ENCODE measurements around the gene NMT1. TPM values are rescaled to one million over a fixed set of nuclear protein-coding genes. Genes with fewer than 3 reads are reported as not detected.
"Not testable (repeated sequence)": the region's sequence is repeated elsewhere in the genome, so short reads cannot be mapped to it uniquely, and the experiment has no call there.

Gene NMT1
- total RNA-seq, 4 donors from 2014 or later: 16.1 to 83.8 (median 43.4) TPM

DNA sequence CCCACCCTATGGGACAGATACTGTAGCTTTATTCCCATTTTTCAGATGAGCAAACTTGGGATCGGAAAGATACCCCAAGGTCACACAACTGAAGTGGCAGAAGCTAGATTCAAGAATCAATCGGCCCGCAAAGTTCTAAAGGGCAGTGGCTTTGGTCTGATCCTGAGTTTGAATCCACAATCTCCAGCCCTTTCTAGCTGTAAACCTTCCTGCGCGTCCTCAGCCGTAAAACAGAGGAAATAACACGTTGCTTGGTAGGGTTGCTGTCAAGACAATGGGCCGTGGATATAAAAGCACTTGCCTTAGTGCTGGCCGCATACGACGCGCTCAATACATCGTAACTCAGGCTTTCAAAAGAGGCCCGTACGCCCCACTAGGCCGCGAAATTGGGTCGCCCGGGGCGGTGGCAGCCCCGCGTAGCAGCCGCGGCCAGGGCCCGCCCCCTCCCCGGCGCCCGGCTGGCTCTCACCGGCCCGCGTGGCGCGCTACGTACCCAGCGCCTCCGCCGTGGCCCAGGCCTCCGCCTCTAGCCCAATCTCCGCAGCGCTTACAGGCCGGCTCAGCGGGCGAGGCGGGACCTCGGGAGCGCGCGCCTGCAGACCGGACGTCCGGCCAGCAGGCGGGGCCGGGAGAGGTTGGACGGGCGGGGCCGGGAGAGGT is 9.9 kb upstream of the NMT1 start, which contains the start of gene DCAKD:
TSS of gene DCAKD (minus strand) at position 573 of the 660 bp plus-strand sequence. CDS start 16,747 bp downstream, outside the sequence.
- H3K36me3 ChIP-seq: no peaks in the 10 kb centered on the region
- peak; percentile 95 for DNase-seq
- H3K4me3 ChIP-seq: peak within 1 kb of the TSS; percentile 44 to 59 (median 52)
- in situ Hi-C loops (cut with MboI; ENCODE audit: low pct_ligation_motif_present in 1 of 4, low pct_unique_long_range_greater_than_20kb in 1 of 4, low sequenced_read_pairs in 3 of 4): no loop called here
- no peaks in the 10 kb centered on the region for H3K9me3 ChIP-seq
- 1 to 2% methylated on average over 8 to 35 of the region's 56 CpGs for WGBS, 2 donors (ENCODE audit: low coverage in 1 of 2)
- TF ChIP-seq, protein P1, sequence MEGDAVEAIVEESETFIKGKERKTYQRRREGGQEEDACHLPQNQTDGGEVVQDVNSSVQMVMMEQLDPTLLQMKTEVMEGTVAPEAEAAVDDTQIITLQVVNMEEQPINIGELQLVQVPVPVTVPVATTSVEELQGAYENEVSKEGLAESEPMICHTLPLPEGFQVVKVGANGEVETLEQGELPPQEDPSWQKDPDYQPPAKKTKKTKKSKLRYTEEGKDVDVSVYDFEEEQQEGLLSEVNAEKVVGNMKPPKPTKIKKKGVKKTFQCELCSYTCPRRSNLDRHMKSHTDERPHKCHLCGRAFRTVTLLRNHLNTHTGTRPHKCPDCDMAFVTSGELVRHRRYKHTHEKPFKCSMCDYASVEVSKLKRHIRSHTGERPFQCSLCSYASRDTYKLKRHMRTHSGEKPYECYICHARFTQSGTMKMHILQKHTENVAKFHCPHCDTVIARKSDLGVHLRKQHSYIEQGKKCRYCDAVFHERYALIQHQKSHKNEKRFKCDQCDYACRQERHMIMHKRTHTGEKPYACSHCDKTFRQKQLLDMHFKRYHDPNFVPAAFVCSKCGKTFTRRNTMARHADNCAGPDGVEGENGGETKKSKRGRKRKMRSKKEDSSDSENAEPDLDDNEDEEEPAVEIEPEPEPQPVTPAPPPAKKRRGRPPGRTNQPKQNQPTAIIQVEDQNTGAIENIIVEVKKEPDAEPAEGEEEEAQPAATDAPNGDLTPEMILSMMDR (IDR thresholded peaks at IDR 0.05): peak in 1 of 5 experiments; percentile 13
- TF ChIP-seq POLR2A (IDR thresholded peaks at IDR 0.05) (peak; percentile 69), EP300 (IDR thresholded peaks at IDR 0.05; ENCODE audit: low read depth) (no peak), POLR2AphosphoS5 (IDR thresholded peaks at IDR 0.05) (peak; percentile 49 to 82 (median 82))
- H3K27me3 ChIP-seq: no peaks in the 10 kb centered on the region
- H3K27ac ChIP-seq: peak within 1 kb of the TSS; percentile 95 to 97 (median 96)
- peaks cover 7 to 30% (median 15%) of the 10 kb centered on the region in 4 donors for H3K4me1 ChIP-seq
- intact Hi-C loops (cut with DNase I; ENCODE audit: low total_unique reads): no loop called here

DNA sequence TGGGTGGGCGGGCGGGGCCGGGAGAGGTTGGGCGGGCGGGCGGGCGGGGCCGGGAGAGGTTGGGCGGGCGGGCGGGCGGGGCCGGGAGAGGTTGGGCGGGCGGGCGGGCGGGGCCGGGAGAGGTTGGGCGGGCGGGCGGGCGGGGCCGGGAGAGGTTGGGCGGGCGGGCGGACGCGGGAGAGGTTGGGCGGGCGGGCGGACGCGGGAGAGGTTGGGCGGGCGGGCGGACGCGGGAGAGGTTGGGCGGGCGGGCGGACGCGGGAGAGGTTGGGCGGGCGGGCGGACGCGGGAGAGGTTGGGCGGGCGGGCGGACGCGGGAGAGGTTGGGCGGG is 9.4 kb upstream of the NMT1 start:
- in situ Hi-C loops (cut with MboI; ENCODE audit: low pct_ligation_motif_present in 1 of 4, low pct_unique_long_range_greater_than_20kb in 1 of 4, low sequenced_read_pairs in 3 of 4); H3K36me3 ChIP-seq; intact Hi-C loops (cut with DNase I; ENCODE audit: low total_unique reads); DNase-seq; H3K9me3 ChIP-seq; H3K27me3 ChIP-seq: not testable (repeated sequence)
- Histone ChIP-seq H3K27ac (peak overlapping the region; percentile 84 to 97 (median 93)), H3K4me3 (peak overlapping the region in 3 of 4 donors; percentile 34 to 59 (median 45)), H3K4me1 (peaks cover 7 to 30% (median 15%) of the 10 kb centered on the region in 4 donors)
- WGBS, 2 donors (ENCODE audit: low coverage in 1 of 2): no CpG with 5 or more reads among the region's 54 CpGs

DNA sequence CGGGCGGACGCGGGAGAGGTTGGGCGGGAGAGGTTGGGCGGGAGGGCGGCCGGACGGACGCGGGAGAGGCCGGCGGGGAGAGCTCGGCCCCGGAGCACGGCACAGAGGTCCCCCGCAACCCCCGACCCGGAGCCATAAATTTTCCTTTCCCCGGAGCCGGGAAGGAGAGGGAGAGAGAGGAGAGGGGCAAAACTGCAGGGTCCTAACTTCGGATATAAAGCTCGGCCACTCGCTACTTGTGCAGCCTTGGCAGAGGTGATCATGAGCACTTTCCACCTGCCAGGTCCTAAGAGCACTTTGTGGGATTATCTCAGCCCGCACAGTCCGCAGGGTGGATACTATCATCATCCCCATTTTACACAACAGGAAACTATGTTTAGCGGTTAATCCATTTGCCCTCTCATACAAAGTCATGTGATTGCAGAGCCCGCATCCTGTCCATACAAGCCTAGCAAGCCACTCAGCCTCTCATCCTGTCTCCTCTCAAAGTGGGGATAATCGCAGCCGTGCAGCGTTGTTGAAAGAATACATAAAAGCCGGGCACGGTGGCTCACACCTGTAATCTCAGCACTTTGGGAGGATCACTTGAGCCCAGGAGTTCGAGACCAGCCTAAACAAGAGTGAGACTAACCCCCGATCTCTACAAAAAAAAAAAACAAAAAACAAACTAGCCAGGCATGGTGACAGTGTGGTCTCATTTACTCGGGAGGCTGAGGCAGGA is 8.9 kb upstream of the NMT1 start:
- Histone ChIP-seq H3K9me3 (no peaks in the 10 kb centered on the region), H3K27ac (peak overlapping the region; percentile 84 to 94 (median 89)), H3K4me1 (peaks cover 7 to 30% (median 15%) of the 10 kb centered on the region in 4 donors), H3K4me3 (peak overlapping the region; percentile 34 to 59 (median 44)), H3K36me3 (no peaks in the 10 kb centered on the region), H3K27me3 (no peaks in the 10 kb centered on the region)
- TF ChIP-seq EP300 (IDR thresholded peaks at IDR 0.05; ENCODE audit: low read depth) (no peak), POLR2AphosphoS5 (IDR thresholded peaks at IDR 0.05) (peak; percentile 34 to 71 (median 56)), POLR2A (IDR thresholded peaks at IDR 0.05) (peak; percentile 66)
- TF ChIP-seq, protein P1 (IDR thresholded peaks at IDR 0.05): no peak
- WGBS, 2 donors (ENCODE audit: low coverage in 1 of 2): 14 to 15% methylated on average over 5 to 28 of the region's 36 CpGs
- peak; percentile 68 for DNase-seq
- intact Hi-C loops (cut with DNase I; ENCODE audit: low total_unique reads) (no loop called here), in situ Hi-C loops (cut with MboI; ENCODE audit: low pct_ligation_motif_present in 1 of 4, low pct_unique_long_range_greater_than_20kb in 1 of 4, low sequenced_read_pairs in 3 of 4) (no loop called here)

DNA sequence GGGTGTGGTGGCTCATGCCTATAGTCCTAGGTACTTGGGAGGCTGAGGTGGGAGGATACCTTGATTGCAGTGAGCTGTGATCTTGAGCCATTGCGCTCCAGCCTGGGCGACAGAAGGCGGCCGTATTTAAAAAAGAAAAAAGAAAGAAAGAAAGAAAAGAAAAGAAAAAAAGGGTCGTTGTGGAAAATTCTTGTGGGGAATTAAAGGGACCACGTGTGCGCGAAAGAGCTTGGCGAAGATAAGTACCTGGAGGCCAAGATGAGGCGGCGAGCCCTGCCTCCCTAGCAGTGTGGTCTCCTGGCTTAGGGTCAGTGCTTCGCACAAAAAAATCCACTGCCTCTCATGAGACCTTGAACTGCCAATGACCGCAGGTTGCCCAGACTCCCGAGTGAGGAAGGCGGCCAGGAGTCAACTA is 728 bp upstream of the NMT1 start:
- Histone ChIP-seq H3K27ac (peak overlapping the region; percentile 88 to 96 (median 92)), H3K4me3 (peak overlapping the region; percentile 62 to 93 (median 82)), H3K9me3 (no peaks in the 10 kb centered on the region), H3K4me1 (peaks cover 27 to 51% (median 46%) of the 10 kb centered on the region in 4 donors), H3K27me3 (no peaks in the 10 kb centered on the region), H3K36me3 (no peaks in the 10 kb centered on the region)
- 1 to 11% methylated on average over 9 to 15 of the region's 15 CpGs for WGBS, 2 donors (ENCODE audit: low coverage in 1 of 2)
- intact Hi-C loops (cut with DNase I; ENCODE audit: low total_unique reads): no loop called here
- DNase-seq: no peak
- in situ Hi-C loops (cut with MboI; ENCODE audit: low pct_ligation_motif_present in 1 of 4, low pct_unique_long_range_greater_than_20kb in 1 of 4, low sequenced_read_pairs in 3 of 4): no loop called here
- no peak for TF ChIP-seq POLR2A (IDR thresholded peaks at IDR 0.05)
- TF ChIP-seq, protein P1 (IDR thresholded peaks at IDR 0.05): no peak
- no peak for TF ChIP-seq EP300 (IDR thresholded peaks at IDR 0.05; ENCODE audit: low read depth)
- TF ChIP-seq POLR2AphosphoS5 (IDR thresholded peaks at IDR 0.05): no peak
